ENCODE results near the gene PCNT. TPM values are rescaled to one million over a fixed set of nuclear protein-coding genes. Genes with fewer than 3 reads are reported as not detected.

The PCNT gene
- total RNA-seq, 6 experiments from 2014 or later: 23.2 to 26.9 (median 25.5) TPM

- Mint-ChIP-seq H3K27me3 (ENCODE audit: insufficient read depth) (peaks cover 4% of the 10 kb centered on the region; the same call in 1 of the 2 replicates), H3K9me3 (peaks cover 4% of the 10 kb centered on the region), H3K4me1 (ENCODE audit: low read depth) (peaks cover 28% of the 10 kb centered on the region), H3K4me3 (no peak overlapping the region), H3K27ac (no peak overlapping the region), H3K36me3 (ENCODE audit: low read depth) (peaks cover 21% of the 10 kb centered on the region)
- TF ChIP-seq CTCF (IDR thresholded peaks at IDR 0.05): no peak
- DNase-seq: no peak
Measured at GRCh38 chr21:46454142-46454541, 130.2 kb downstream of the PCNT start.

- peak overlapping the region; percentile 91 for H3K27ac Mint-ChIP-seq
- peaks cover 14% of the 10 kb centered on the region for H3K36me3 Mint-ChIP-seq (ENCODE audit: low read depth)
- peaks cover 29% of the 10 kb centered on the region for H3K4me1 Mint-ChIP-seq (ENCODE audit: low read depth)
- no peak for TF ChIP-seq CTCF (IDR thresholded peaks at IDR 0.05)
- no peak for DNase-seq
- peaks cover 4% of the 10 kb centered on the region; the same call in 1 of the 2 replicates for H3K27me3 Mint-ChIP-seq (ENCODE audit: insufficient read depth)
- H3K9me3 Mint-ChIP-seq: no peaks in the 10 kb centered on the region
- H3K4me3 Mint-ChIP-seq: peak overlapping the region; percentile 56
Measured at GRCh38 chr21:46454634-46455390, 130.9 kb downstream of the PCNT start.

- H3K27me3 Mint-ChIP-seq (ENCODE audit: insufficient read depth): peaks cover 4% of the 10 kb centered on the region; the same call in 1 of the 2 replicates
- peaks cover 6% of the 10 kb centered on the region; the same call in 1 of the 2 replicates for H3K36me3 Mint-ChIP-seq (ENCODE audit: low read depth)
- H3K4me1 Mint-ChIP-seq (ENCODE audit: low read depth): peaks cover 37% of the 10 kb centered on the region
- peak overlapping the region; percentile 91 for H3K27ac Mint-ChIP-seq
- TF ChIP-seq CTCF (IDR thresholded peaks at IDR 0.05): no peak
- H3K4me3 Mint-ChIP-seq: peak overlapping the region; percentile 56
- DNase-seq: peak; percentile 53
- no peaks in the 10 kb centered on the region for H3K9me3 Mint-ChIP-seq
Measured at GRCh38 chr21:46455575-46456385, 131.8 kb downstream of the PCNT start.

GRCh38 chr21:46456750-46457149, 132.8 kb downstream of the PCNT start:
- H3K9me3 Mint-ChIP-seq: no peaks in the 10 kb centered on the region
- TF ChIP-seq CTCF (IDR thresholded peaks at IDR 0.05): no peak
- H3K27me3 Mint-ChIP-seq (ENCODE audit: insufficient read depth): peaks cover 4% of the 10 kb centered on the region; the same call in 1 of the 2 replicates
- H3K4me1 Mint-ChIP-seq (ENCODE audit: low read depth): peaks cover 43% of the 10 kb centered on the region
- peak overlapping the region; percentile 32; the same call in 1 of the 2 replicates for H3K4me3 Mint-ChIP-seq
- H3K27ac Mint-ChIP-seq: peak overlapping the region; percentile 91; the same call in 1 of the 2 replicates
- peaks cover 3% of the 10 kb centered on the region; the same call in 1 of the 2 replicates for H3K36me3 Mint-ChIP-seq (ENCODE audit: low read depth)
- no peak for DNase-seq

GRCh38 chr21:46457801-46458314, 133.9 kb downstream of the PCNT start:
- Mint-ChIP-seq H3K27ac (peak overlapping the region; percentile 70), H3K36me3 (ENCODE audit: low read depth) (peaks cover 3% of the 10 kb centered on the region; the same call in 1 of the 2 replicates), H3K27me3 (ENCODE audit: insufficient read depth) (peaks cover 4% of the 10 kb centered on the region; the same call in 1 of the 2 replicates), H3K9me3 (no peaks in the 10 kb centered on the region), H3K4me1 (ENCODE audit: low read depth) (peaks cover 49% of the 10 kb centered on the region), H3K4me3 (peak overlapping the region; percentile 90)
- no peak for TF ChIP-seq CTCF (IDR thresholded peaks at IDR 0.05)
- DNase-seq: peak; percentile 43
